Embryonic facial prominence (tissue), 1 donor: ENCODE data around the gene PDE4D.

ENCODE experiments used
- DNase-seq: peaks from one replicate; pipeline ENCODE4 v3.0.0-alpha.2; 2016; ENCODE audit errors: extremely low spot score

PDE4D gene

DNA sequence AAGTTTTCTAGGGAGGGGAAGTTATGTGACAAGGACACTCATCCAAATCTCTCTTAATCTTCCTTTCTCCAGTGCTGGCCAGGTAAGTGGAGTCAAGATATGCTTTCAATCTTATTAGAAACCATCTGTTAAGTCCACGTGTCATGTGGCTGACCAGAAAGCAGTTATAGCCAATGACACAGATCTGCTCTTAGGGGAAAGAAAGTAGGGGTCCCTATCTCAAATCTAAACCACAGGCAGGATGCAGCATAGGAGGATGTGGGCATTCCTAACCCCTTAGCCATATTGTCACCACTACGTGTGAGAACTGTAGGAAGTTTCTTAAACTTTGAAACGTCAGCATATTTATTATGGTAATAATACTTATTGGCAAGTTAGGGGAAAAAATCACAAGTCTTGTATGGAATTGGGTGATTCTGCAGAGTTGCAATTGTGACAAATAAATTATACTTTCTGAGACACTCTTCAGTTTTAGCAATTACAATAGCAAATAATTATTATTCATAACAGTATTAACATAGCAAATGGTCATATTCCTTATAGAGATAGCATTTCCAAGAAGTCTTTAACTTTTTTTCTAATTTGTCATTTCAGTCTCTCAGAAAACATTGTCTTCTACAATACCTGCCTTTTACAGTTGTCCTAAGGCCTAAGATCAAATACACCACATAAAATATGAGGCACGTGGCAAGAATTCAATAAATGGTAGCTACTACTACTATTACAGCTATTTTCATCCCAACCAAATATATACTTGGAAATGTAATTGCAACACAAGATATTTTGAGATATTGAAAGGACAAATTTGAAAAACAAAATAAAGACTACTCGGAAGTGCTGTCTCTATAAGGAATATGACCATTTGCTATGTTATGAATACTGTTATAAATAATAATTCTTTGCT lies 236.9 kb downstream of the PDE4D start:
- DNase-seq, result no peak

DNA sequence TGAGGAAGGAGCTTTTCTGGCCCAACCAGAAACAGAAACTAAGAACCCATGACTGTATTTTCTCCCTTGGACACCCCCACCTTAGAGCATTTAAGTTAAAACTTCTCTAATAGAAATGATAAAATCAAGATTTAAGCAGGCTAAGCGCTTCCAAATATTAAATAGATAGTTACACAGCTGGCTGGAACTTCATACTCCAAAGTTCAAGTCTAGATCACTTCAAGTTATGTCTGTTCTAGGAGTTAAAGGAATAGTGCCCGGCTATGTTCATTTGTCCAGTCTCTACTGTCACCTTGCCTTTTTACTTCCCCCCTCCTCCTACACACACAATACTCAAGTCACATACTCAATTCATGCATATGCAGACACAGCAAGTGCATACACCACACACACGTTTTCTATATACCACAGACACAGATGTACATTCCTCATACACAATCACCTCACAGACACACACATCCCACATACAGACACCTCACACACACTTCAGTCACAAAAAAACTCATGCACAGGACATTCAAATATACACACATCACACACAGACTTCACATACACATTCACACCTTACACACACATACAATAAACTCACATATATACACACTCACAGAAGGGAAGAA lies 237.7 kb downstream of the PDE4D start:
- DNase-seq, result no peak

DNA sequence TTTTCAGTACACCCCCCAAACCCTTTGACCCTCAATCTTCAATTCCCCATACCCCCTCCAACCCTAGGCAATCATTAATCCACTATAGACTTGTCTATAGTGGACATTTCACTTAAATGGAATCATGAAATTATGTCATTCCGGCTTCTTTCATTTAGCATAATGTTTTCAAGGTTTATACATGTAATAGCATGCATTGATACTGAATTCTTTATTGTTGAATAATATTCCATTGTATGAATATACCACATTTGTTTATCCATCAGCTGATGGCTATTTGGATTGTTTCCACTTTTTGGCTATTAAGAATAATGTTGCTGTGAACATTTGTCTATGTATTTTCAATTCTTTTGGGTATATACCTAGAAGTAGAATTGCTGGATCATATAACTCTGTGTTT lies 238.8 kb downstream of the PDE4D start:
- no peak for DNase-seq

DNA sequence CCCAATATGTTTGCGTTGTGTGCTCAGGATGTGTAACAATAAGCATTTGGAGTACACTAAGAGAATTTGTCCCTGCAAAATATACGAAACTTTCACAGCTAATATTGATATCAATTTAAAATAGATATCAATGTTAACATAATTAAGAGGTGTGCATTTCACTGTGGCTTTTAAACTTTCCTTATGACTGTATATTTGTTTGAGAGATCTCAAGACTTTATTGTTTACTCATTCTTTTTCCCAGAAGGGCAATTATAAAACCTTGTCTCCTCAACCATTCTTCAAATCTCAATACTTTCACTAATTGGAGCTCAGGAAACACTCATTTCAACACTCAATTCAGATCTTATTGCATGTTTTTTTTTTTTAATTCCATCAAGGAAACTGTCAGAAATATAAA lies 241.1 kb downstream of the PDE4D start:
- no peak for DNase-seq

DNA sequence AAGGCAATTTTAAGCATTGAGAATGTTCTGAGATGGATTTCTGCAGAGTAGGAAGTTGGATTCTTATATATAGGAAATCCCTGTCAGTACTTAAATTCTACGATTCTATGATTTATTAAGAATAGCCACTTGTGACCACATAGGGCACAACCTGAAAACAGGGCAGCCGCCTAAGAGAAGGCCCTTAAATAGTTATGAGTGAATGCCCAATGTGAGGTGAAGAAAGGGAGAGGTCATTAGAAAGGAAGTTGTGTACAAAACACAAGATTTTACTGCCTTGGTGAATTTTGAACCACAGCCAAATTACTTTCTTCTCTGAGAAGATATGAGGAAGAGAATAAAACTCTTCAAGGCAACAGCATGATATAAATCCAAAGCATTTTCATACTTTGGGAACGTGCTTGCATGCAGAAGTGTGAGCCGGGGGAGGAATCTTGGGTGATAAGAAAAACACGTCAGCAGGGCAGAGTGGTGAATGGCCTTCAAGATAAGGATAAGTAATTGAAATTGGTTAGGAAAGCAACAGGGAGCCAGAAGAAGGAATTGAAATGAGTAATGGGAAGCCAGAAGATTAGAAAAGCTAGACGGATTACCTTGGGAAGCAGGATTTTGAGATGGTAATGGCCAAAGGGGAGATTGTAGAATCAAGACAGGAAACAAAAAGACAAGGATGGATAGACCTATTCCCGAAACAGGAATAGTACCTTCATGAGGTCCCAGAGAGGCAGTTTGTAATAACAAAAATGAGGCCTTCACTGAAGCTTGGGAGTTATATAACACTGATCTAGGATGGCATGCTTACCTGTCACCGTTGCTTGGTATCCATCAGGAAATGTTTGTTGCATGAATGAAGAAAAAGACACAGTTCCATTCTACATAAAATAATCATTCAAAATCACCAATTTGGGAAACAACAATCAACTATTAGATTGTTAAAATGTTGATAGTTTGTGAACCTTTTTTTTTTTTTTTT lies 244.3 kb downstream of the PDE4D start:
- DNase-seq, result no peak

DNA sequence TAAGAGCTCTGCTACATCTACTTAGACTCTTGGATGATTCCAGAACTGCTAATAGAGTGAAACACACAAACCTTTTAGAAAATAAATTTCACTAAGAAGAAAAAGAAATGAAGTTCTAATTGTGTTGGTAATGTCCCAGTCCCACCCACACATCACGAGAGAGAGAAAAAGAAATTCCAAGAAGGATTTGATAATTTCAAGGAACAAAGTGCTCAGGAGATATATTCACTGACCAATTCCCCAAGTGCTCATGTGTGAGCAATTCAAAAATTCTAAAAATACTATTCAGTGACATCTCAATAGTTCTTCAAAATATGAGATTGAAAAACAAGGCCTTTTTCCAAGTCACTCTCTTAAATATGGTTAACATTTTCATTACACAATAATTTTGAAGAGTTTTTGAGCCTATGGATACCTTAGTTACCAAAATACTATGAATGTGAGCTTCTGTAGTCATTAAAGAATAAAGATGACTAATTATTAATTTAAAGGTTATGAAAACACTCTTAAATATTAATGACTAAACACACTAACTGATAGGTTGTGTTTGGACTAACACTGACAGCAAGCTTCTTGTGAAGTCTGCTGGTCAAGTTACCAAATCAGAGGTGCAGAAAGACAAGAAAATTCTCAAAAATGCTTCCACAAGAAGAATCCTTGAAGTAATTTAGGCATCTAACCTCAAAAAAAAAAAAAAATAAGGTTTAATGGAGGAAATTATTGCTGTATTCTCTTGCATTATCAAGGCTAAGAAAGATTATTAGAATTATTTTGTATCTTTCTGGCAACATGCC lies 245.3 kb downstream of the PDE4D start:
- DNase-seq, result no peak

DNA sequence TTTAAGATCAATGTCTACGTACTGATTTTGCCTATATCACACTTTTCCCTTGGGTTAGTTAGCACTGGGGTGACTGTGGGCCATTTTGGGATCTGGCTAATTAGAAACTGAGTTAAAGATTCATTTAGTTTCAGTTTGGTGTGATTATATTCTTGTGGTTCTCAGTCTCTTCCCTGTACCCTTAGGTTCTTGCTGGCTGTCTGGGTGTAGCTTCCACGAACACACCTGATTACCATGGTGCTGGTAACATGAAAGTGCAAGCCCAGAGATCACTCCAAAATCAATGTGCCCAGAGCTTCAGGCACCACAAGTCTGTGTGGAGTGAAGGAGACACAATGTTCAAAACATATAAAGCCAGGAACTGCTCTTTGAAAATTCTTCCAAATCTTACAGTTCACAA lies 248.1 kb downstream of the PDE4D start:
- no peak for DNase-seq

DNA sequence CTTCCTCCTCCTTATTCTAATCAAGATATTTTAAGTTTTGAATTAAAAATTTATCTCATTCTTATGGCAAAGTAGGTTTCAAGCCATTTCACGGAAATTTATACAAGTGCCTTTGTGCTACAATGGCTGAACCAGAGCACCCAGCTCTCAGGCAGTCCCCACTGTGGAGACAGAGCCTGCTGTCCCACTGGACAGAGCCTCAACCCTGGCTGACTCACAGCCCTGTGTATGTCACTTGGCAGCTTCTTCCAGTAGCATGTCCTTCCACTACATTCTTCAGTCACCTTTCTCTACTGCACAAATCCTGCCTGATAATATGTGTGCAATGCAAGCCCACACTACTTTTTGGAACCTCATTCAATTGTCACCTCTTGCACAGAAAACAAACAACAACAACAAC lies 253.1 kb downstream of the PDE4D start:
- DNase-seq, result no peak

DNA sequence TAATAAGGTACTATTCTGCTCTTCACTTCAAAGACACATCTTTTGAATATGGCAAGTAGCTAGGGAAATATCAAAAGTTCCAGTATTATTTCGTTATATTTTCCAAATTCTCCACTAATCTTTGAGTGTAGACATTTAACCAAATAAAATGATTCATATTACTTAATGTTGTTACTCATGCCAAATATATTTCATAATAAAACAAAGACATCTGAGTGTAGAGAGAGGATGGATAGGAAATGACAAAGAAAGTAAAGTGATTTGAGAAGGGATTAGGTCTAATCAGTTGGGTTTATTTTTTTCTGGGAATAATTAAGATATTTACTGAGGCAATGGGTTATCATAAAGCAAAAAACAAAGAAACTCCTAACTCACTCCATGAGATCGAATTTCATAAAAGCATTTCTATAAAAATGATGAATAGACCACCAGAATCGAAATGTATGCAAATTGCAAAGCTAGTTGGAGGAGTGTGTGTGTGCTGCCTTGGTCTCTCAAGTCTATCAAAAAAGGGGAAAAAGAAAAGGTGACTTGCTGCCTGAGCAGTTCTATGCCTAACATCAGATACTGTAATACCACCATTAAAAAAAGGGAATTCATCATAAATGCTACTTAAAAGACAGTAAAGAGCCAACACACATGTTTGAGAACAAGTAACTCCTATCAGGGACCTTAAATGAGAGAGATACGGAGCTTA lies 255.5 kb downstream of the PDE4D start:
- no peak for DNase-seq

DNA sequence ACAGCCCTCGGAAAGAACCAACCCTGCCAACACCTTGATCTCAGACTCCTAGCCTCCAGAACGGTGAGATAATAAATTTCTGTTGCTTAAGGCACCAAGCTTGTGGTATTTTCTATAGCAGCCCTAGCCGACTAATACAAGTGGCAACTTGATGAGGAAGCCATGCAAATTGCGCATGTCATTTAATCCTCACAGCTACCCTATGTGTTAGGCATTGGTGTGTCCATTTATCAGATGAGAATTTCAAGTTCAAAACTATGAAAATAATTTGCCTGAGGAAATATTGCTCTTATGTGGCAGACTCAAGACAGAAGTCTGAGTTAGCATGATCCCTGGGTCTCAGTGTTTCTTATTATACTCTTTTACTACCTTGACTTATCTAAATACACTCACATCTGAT lies 264.0 kb downstream of the PDE4D start:
- DNase-seq, result no peak

DNA sequence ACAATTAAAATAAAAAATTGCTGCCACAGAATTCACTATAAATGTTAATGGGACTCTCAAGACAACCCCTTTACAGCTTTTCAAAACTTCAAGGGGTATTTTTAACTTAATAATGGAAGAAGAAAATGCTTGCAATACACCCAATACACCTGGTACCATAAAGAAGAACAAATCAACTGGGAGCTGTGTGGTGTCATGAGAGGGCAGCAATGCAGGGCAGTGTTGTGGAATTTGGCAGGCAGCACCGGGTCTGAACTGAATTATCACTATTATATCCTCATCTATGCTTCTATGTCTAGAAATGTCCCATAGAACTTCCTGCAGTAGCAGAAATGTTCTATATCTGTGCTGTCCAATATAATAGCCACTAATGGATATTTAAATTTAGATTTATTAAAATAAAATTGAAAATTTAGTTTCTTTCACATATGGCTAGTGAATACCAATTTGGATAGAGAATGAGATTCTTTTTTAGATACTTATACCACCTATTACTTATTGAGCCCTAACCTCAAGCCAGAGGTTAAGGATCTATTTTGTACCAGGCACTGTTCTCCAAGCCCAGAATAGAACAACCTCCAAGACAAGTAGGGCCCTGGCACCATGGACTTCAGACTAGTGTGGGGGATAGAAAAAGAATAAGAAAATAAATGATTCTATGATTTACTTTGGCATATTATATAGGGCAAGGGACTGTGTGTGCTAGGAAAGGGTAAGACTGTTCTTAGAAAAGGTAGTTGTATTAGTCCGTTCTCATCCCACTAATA lies 265.3 kb downstream of the PDE4D start:
- DNase-seq, result no peak

DNA sequence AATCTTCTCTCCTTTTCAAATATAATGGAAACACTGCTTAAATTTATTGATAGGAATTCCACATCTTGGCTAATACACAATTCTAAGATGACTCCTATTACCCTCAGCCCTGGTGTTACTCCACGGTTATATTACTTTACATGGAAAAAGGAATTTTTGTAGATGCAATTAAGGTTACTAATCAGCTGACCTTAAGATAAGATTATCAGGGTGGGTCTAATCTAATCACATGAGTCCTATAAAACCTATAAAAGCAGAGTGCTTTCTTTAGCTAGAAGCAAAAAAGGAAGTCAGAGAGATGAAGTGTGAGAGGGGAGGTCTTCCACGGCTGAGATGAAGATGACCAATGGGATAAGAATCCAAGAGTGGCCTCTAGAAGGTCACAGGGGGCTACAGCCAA lies 268.6 kb downstream of the PDE4D start:
- no peak for DNase-seq

DNA sequence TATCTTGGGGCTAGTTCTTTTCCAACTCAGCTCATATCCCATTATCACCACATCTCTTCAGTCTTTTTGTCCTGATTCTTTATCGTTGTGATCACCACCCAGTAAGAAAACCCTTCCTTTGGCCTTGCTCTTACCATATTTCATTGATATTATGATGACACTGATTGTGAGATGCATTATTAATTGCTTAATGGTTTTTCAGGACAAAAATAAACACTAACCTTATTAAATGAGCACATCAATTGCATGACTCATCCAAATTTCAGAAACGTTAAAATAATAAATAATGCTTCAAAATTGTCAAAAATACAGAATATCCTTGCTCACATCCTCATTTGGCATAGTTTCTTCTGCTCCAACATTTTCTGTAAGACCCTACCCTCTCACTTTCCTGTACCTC lies 270.7 kb downstream of the PDE4D start:
- DNase-seq, result no peak

DNA sequence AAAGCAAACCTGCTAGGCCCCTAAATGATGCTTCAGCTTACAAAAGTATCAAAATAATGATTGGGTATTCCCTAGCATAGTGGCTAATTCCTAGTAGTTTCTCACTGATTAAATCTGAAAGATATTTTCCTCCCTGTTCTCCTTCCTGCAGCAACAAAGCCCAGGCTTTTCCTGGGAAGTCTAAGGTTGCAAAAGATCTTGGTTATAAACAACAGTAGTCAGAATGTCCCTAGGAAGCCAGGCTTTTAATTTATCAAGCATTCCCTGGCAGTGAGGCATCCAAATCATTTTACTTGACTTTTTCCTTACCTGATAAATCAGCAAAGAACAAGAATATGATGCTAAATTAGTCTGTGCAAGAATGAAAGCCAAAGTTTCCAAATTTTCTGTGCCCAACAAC lies 272.0 kb downstream of the PDE4D start:
- DNase-seq, result no peak

DNA sequence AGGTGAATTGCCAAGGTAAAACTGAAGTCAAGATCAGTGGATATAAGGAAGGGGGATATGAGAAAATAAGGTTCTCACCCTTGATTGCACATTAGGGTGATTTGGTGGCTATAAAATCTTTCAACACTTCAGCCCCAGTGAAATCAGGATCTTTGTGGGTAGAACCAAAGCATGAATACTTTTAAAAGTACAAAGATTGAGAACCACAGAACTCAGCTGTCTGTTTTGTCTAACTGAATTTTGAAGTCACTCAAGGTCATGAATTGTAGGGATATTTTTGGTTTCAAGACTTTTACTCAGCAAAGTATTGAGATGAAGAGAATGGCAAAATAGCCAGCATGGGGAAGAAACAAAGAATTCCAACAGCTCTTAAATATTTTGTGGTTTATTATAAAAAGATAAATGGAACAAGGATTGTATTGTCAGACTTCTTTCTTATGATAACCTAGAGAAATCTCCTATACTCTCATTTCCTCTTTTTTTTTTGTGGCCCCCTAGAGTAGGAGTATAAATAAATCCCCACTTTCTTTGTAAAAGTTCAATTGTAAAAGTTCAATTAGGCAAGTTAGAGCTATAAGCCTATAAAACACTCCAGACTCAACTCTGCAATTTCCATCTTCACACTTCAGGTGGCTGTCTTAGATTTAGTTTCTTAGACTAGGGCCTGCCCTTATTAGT lies 272.9 kb downstream of the PDE4D start:
- no peak for DNase-seq

DNA sequence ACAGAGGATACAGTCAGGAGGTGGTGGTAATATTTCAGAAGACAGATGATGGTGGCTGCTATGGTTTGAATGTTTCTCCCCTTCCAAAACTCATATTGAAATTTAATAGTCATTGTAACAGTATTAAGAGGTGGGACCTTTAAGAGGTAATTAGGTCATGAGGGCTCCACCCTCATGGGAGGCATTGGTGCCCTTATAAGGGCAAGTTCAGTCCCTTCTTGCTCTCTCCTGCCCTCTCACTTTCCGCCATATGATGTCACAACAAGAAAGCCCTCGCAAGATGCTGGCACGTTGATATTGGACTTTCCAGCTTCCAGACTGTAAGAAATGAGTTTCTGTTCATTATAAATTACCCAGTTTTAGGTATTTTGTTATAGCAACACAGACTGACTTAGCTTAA lies 274.9 kb downstream of the PDE4D start:
- no peak for DNase-seq

DNA sequence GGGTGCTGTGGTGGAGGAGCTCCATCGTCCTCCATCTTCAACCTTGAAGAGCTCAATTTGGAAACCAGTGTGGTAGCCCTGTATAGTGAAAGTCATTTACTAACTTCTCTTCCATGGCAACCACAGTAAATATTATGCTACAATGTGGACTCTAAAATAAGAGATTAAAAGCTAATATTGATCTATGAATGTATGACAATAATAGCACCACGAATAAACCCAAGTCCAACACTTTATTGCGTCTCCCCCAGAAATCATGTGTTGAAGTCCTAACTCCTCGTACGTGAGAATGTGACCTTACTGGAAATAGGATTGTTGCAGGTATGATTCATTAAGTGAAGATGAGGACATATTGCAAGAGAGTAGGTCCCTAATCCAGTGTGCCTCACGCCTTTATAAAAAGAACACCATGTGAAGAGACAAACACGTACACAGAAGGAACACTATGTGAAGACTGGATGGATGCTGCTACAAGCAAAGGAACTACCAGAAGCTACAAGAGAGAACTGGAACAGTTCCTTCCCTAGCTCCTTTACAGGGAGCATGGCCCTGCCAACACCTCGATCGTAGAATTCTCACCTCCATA lies 276.2 kb downstream of the PDE4D start:
- no peak for DNase-seq

DNA sequence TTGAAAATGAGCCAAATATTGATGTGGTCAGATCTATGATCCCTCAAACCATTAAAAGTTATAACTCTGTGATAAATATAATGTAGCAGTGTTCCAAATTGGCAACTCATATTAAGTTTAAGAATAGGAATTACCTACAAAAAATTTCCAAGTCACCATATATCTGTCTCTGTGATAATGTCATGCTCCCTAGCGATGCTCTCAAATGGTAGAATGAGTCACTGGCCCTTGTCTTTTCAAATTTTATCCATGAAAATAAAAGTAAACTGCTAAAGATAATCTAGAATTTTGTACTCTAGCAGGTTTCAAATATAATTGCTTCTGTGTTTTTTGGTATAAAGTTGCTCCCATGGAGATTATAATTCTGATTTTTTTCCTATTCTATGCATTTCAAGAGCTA lies 277.1 kb downstream of the PDE4D start:
- DNase-seq, result no peak

DNA sequence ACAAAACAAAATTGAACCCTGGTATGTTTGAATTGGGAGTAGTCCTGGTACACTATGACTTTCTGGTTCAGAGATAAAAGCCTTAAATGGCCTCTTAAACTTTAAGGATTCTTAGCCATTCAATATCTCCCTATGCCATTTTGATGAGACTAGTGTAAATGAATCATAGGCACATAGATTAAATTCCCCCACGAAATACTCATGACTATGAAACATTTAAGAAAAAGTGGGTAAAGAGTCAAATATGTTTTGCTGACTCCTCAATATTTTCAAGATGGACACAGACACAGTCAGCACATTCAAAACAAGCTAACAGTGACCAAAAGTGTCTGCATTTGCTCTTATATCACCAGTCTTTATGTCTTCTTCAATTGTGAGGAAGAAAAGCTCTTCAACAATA lies 278.3 kb downstream of the PDE4D start:
- DNase-seq, result no peak
